ENCODE measurements around the gene RAB15.

The RAB15 gene

GRCh38 chr14:64920465-64920864 lies 51.7 kb downstream of the RAB15 start:
- H3K79me2 ChIP-seq (ENCODE audit: insufficient read depth, low read length), result peaks cover 89% of the 10 kb centered on the region
- TF ChIP-seq EZH2 (IDR thresholded peaks at IDR 0.05; ENCODE audit: borderline replicate concordance, low read depth, low read length, severe bottlenecking) (no peak), CTCF (IDR thresholded peaks at IDR 0.05; ENCODE audit: borderline replicate concordance, extremely low read depth, low read length, poor library complexity, severe bottlenecking) (no peak)

DNA sequence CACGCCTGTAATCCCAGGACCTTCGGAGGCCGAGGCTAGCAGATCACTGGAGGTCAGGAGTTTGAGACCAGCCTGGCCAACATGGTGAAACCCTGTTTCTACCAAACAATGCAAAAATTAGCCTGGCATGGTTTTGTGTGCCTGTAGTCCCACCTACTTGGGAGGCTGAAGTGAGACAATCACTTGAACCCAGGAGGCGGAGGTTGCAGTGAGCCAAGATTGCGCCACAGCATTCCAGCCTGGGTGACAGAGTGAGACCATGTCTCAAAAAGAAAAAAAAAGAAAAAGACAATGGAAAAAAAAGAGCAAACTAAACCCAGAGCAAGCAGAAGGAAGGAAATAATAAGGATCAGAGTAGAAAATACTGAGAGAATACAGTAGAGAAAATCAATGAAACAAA lies 52.5 kb downstream of the RAB15 start:
- H3K9ac ChIP-seq (ENCODE audit: low read depth, low read length), result no peak overlapping the region
- H4K20me1 ChIP-seq (ENCODE audit: insufficient read depth, low read length), result peaks cover 23% of the 10 kb centered on the region; the same call in 1 of the 2 replicates
- TF ChIP-seq EZH2 (IDR thresholded peaks at IDR 0.05; ENCODE audit: borderline replicate concordance, low read depth, low read length, severe bottlenecking), result no peak
- TF ChIP-seq CTCF (IDR thresholded peaks at IDR 0.05; ENCODE audit: borderline replicate concordance, extremely low read depth, low read length, poor library complexity, severe bottlenecking), result no peak
- H3K27me3 ChIP-seq (ENCODE audit: insufficient read depth, low read length, poor library complexity), result no peaks in the 10 kb centered on the region
- H3K4me2 ChIP-seq (ENCODE audit: insufficient read depth, low read length), result no peak overlapping the region
- H3K4me3 ChIP-seq (ENCODE audit: low read depth in 1 of 2, low read length in 2 of 2), result no peak overlapping the region
- no peak overlapping the region for H2AFZ ChIP-seq (ENCODE audit: low read depth, low read length)
- H3K36me3 ChIP-seq (ENCODE audit: insufficient read depth, low read length), result peaks cover 14% of the 10 kb centered on the region
- no peaks in the 10 kb centered on the region for H3K9me3 ChIP-seq (ENCODE audit: insufficient read depth, low read length, severe bottlenecking)
- H3K27ac ChIP-seq (ENCODE audit: low read length), result no peak overlapping the region
- peaks cover 90% of the 10 kb centered on the region for H3K79me2 ChIP-seq (ENCODE audit: insufficient read depth, low read length)
- no peak for DNase-seq
- peaks cover 21% of the 10 kb centered on the region for H3K4me1 ChIP-seq (ENCODE audit: insufficient read depth, low read length)
- no peak for ATAC-seq (ENCODE audit: insufficient read depth, low read depth)

More at GRCh38 chr14:64920465-64920864, 51.7 kb downstream of the RAB15 start:
- ATAC-seq (ENCODE audit: insufficient read depth, low read depth), result no peak
- Histone ChIP-seq H3K27ac (ENCODE audit: low read length) (no peak overlapping the region; the same call in 1 of the 2 replicates), H2AFZ (ENCODE audit: low read depth, low read length) (no peak overlapping the region), H3K27me3 (ENCODE audit: insufficient read depth, low read length, poor library complexity) (no peaks in the 10 kb centered on the region), H3K9me3 (ENCODE audit: insufficient read depth, low read length, severe bottlenecking) (no peaks in the 10 kb centered on the region), H3K9ac (ENCODE audit: low read depth, low read length) (no peak overlapping the region), H4K20me1 (ENCODE audit: insufficient read depth, low read length) (peaks cover 16% of the 10 kb centered on the region; the same call in 1 of the 2 replicates), H3K4me1 (ENCODE audit: insufficient read depth, low read length) (peaks cover 17% of the 10 kb centered on the region), H3K36me3 (ENCODE audit: insufficient read depth, low read length) (peaks cover 23% of the 10 kb centered on the region), H3K4me2 (ENCODE audit: insufficient read depth, low read length) (no peak overlapping the region), H3K4me3 (ENCODE audit: low read depth in 1 of 2, low read length in 2 of 2) (no peak overlapping the region)
- DNase-seq, result no peak

GRCh38 chr14:64919215-64919614 lies 52.9 kb downstream of the RAB15 start:
- DNase-seq (no peak), ATAC-seq (ENCODE audit: insufficient read depth, low read depth) (no peak)
- Histone ChIP-seq H3K9me3 (ENCODE audit: insufficient read depth, low read length, severe bottlenecking) (no peaks in the 10 kb centered on the region), H3K4me3 (ENCODE audit: low read depth in 1 of 2, low read length in 2 of 2) (no peak overlapping the region), H3K4me2 (ENCODE audit: insufficient read depth, low read length) (no peak overlapping the region), H3K79me2 (ENCODE audit: insufficient read depth, low read length) (peaks cover 91% of the 10 kb centered on the region), H3K36me3 (ENCODE audit: insufficient read depth, low read length) (peaks cover 10% of the 10 kb centered on the region), H3K27ac (ENCODE audit: low read length) (no peak overlapping the region), H3K27me3 (ENCODE audit: insufficient read depth, low read length, poor library complexity) (no peaks in the 10 kb centered on the region), H4K20me1 (ENCODE audit: insufficient read depth, low read length) (peaks cover 23% of the 10 kb centered on the region; the same call in 1 of the 2 replicates), H3K9ac (ENCODE audit: low read depth, low read length) (no peak overlapping the region), H2AFZ (ENCODE audit: low read depth, low read length) (no peak overlapping the region), H3K4me1 (ENCODE audit: insufficient read depth, low read length) (peaks cover 21% of the 10 kb centered on the region)
- TF ChIP-seq CTCF (IDR thresholded peaks at IDR 0.05; ENCODE audit: borderline replicate concordance, extremely low read depth, low read length, poor library complexity, severe bottlenecking), result no peak
- TF ChIP-seq EZH2 (IDR thresholded peaks at IDR 0.05; ENCODE audit: borderline replicate concordance, low read depth, low read length, severe bottlenecking), result no peak

GRCh38 chr14:64918216-64918615 lies 53.9 kb downstream of the RAB15 start:
- no peaks in the 10 kb centered on the region for H3K9me3 ChIP-seq (ENCODE audit: insufficient read depth, low read length, severe bottlenecking)
- no peak overlapping the region for H3K27ac ChIP-seq (ENCODE audit: low read length)
- H3K36me3 ChIP-seq (ENCODE audit: insufficient read depth, low read length), result peaks cover 4% of the 10 kb centered on the region
- peaks cover 23% of the 10 kb centered on the region; the same call in 1 of the 2 replicates for H4K20me1 ChIP-seq (ENCODE audit: insufficient read depth, low read length)
- H2AFZ ChIP-seq (ENCODE audit: low read depth, low read length), result no peak overlapping the region
- H3K4me1 ChIP-seq (ENCODE audit: insufficient read depth, low read length), result peaks cover 27% of the 10 kb centered on the region
- peaks cover 85% of the 10 kb centered on the region for H3K79me2 ChIP-seq (ENCODE audit: insufficient read depth, low read length)
- no peak overlapping the region for H3K9ac ChIP-seq (ENCODE audit: low read depth, low read length)
- ATAC-seq (ENCODE audit: insufficient read depth, low read depth) (no peak), DNase-seq (no peak)
- TF ChIP-seq CTCF (IDR thresholded peaks at IDR 0.05; ENCODE audit: borderline replicate concordance, extremely low read depth, low read length, poor library complexity, severe bottlenecking), result no peak
- no peak overlapping the region for H3K4me2 ChIP-seq (ENCODE audit: insufficient read depth, low read length)
- H3K4me3 ChIP-seq (ENCODE audit: low read depth in 1 of 2, low read length in 2 of 2), result no peak overlapping the region
- H3K27me3 ChIP-seq (ENCODE audit: insufficient read depth, low read length, poor library complexity), result no peaks in the 10 kb centered on the region

Data from DND-41 (cell line).